GM18511 (cell line): ENCODE data around the gene FAM131A.

Source experiments
- ATAC-seq: cut with Tn5 transposase; IDR thresholded peaks from one replicate; pipeline ENCODE4 v1.9.1; 2021; ENCODE audit warnings: mild to moderate bottlenecking, moderate library complexity; ENCODE audit not compliant: unreplicated experiment

The FAM131A gene

GRCh38 chr3:184337399-184337714, at the start of gene FAM131A:
Gene FAM131A, plus strand, starts transcription at chr3:184337600. Its CDS starts 31 bp downstream, at chr3:184337631.
- no peak for ATAC-seq

GRCh38 chr3:184289426-184289938, 47.9 kb upstream of the FAM131A start:
- ATAC-seq, result no peak

GRCh38 chr3:184290331-184290730, 47.1 kb upstream of the FAM131A start:
- no peak for ATAC-seq

- ATAC-seq, result no peak
Observed at GRCh38 chr3:184291044-184291737, 46.2 kb upstream of the FAM131A start.

GRCh38 chr3:184291738-184292445, 45.5 kb upstream of the FAM131A start:
- ATAC-seq, result no peak

DNA sequence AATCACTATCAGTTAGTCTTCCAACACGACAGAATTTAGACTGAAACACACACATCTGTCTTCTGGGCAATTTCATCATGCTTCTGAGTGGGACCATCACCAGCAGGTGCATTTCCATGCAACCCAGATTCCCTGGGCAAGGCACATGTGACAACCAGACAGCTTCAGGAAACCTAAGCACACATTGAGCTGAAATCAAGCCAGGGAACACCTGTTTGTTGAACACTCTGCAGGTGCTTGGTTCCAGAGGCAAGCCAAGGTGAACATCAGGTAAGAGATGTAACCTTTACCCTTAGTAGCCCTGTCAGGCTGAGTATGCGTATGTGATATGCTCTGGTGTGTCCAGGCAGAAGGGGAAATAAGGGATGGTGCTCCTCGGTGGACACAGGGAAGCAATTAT, 41.6 kb upstream of the FAM131A start:
- no peak for ATAC-seq

DNA sequence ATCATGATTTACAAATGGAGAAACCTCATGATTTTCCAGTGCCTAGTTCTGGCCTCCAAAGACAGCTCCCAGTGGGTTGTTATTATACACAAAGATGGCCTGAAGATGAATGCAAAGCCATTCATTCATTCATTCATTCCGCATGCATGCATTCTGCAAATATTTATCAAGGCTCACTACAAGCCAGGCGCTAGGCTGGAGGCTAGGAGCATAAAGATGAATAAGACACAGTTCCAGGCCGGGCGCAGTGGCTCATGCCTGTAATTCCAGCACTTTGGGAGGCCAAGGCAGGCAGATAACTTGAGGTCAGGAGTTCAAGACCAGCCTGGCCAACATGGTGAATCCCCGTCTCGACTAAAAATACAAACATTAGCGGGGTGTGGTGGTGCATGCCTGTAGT, 40.8 kb upstream of the FAM131A start:
- ATAC-seq, result no peak

DNA sequence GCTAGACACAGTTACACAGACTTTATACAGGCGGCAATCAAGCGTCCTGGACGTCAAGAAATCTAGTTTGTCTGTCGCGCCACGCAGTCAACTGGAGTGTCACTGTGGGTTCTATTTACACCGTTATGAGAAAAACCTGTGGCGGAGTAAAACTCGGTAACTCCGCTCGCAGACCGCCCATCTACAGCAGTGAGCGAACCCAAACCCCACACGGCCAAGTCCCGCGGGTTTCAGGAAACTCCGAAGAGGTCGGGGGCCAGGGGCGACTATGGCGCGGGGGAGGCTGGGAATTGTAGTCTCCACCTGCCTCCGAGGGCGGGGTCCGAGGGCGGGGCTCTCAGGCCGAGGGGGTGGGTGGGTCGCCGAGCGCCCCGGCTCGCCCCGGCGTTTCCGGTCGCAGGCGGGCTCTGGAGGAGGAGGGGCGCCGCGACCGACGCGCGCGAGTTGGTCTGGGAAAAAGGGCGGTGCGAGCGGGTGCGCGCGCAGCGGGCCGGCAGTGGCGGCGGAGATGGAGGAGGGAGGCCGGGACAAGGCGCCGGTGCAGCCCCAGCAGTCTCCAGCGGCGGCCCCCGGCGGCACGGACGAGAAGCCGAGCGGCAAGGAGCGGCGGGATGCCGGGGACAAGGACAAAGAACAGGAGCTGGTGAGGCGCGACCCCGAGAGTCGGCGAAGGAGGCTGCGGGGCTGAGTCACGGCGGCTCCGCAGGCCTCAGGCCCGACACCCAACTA, 38.5 kb upstream of the FAM131A start, which contains the start of gene PSMD2:
PSMD2 (plus strand) TSS at position 483 of the 729 bp plus-strand sequence; CDS start at position 509, 26 bp downstream.
- peak; percentile 92 for ATAC-seq

DNA sequence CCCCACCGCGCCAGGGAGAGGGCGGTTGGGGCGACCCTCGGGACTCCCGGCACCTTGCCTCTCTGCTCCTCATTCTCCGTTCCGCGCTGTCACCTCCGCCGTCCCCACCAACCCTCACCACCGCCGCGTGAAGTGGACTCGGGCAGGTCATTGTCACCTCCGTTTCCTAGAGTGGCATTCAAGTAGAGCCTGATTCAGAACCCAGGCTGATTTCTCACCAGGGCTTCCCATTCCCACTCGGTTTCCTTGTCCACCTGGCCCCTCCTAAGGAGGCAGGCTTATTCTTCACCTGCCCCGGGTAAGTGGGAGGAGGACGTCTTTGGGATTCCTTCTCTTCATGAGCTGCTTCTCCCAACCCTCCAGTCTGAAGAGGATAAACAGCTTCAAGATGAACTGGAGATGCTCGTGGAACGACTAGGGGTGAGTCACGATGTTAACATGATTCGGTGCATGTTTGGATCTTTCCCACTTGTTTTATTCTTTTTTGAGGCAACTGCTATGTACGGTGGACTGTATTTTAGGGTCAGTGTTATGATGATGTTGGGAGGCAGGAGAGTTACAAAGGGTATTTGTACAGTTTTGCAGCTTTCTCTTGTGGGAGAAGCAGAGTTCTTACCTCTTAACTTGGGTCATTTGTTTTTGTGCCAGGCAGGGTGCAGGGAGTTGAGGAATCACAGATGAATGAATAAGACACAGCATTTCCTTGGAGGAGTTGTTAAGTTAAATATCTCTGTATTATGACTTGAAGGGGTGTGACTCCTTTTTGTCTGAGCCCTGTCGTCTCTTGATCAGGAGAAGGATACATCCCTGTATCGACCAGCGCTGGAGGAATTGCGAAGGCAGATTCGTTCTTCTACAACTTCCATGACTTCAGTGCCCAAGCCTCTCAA, 37.7 kb upstream of the FAM131A start:
- peak; percentile 9 for ATAC-seq

GRCh38 chr3:184300378-184300720, 37.1 kb upstream of the FAM131A start:
- no peak for ATAC-seq

DNA sequence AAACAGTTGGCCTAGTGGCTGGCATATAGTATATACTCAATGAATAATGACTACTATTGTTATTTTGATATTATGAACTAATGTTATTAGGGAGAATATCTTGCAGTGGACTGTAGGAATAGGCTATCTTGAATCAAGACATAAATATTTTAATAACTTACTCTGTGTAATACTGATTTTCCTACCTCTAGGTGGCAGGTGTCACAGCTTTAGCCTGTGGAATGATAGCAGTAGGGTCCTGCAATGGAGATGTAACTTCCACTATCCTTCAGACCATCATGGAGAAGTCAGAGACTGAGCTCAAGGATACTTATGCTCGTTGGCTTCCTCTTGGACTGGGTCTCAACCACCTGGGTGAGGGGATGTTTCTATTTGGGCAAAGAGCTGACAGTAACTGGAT, 31.8 kb upstream of the FAM131A start:
- ATAC-seq, result no peak

DNA sequence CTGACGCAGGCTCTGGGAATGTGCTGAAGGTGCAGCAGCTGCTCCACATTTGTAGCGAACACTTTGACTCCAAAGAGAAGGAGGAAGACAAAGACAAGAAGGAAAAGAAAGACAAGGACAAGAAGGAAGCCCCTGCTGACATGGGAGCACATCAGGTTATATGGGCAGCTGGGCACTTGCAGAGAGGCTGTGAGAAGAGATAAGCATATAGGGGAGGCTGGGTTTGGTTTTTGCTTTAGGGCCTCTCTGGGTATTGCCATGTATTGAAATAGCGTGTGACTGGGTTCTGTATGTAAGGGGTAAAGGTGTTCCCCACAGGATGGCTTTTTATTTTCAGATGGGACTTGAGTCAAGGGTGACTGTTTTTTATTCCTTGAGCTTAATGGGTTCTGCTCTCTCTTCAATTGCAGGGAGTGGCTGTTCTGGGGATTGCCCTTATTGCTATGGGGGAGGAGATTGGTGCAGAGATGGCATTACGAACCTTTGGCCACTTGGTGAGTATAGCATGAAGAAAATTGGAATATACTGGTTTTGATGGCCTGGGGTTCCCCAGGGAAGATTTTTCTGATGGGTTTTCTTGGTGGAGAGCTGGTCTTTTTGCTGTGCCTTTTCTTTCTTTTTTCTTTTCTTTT, 30.9 kb upstream of the FAM131A start:
- ATAC-seq, result no peak

GRCh38 chr3:184307915-184308314, 29.5 kb upstream of the FAM131A start:
- no peak for ATAC-seq

GRCh38 chr3:184308744-184309143, 28.7 kb upstream of the FAM131A start:
- ATAC-seq, result no peak

GRCh38 chr3:184311633-184312032, 25.8 kb upstream of the FAM131A start:
- no peak for ATAC-seq

- ATAC-seq, result peak; percentile 86
Observed at GRCh38 chr3:184314363-184314699, 23.1 kb upstream of the FAM131A start, which contains the start of gene EIF4G1. Gene EIF4G1, plus strand, starts transcription at chr3:184314606. Its CDS starts 1,191 bp downstream, at chr3:184315797.

GRCh38 chr3:184314700-184315542, 22.5 kb upstream of the FAM131A start:
- ATAC-seq, result peak; percentile 50

DNA sequence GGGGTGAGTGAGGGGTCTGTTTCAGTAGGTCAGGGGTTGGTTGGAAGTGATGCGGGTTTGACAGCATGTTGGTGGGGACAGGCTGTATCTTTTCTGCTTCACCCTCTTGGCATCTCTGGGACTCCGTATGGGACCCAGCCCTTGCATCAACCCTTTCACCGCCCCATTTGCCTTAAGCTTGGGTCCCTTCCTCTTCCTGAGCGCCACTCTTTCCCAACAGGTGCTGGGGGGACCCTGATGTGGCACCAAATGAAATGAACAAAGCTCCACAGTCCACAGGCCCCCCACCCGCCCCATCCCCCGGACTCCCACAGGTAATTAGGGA, 21.9 kb upstream of the FAM131A start:
- peak; percentile 4 for ATAC-seq

DNA sequence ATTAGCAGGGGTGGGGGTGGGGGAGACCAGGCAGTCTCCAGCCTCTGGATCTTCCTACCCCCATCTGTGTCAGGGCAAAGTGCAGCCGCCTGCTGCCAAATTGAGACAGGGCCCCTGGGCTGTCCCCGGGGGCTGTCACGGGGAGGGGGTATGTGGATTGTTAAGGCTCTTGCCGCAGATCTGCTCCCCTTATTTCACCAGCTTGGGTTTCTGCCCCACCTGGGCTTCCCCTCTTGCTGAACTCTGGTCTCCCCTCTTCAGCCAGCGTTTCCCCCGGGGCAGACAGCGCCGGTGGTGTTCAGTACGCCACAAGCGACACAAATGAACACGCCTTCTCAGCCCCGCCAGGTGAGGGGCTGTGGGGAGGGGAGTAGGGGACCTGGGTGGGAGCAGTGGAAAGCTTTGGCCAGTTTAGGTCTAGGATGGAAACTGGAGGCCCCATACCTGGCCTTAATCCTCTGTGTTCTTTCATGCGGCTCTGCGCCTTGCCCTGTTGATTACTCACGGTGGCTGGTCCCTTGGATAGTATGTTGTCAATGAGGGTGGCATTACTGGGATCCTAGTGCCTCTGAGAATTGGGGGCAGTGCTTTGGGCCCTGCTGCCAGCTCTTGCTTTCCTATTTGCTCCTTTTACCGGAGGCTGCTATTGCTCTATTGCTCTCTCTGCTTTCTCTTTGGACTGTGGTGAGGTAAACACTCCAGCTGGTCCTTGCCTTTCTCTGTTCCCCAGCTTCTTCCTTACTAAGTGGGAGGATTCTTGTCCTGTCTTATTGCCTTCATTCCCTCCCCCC, 21.3 kb upstream of the FAM131A start:
- ATAC-seq, result no peak
